ENCODE data around the gene TRIP4.

The TRIP4 gene

GRCh38 chr15:64500695-64501395 is 113.2 kb downstream of the TRIP4 start:
- no peak for DNase-seq

- no peak for DNase-seq
Measured at GRCh38 chr15:64501396-64501715, 113.7 kb downstream of the TRIP4 start.

GRCh38 chr15:64502151-64502550 is 114.5 kb downstream of the TRIP4 start:
- no peak for DNase-seq

GRCh38 chr15:64502551-64502950 is 114.9 kb downstream of the TRIP4 start:
- DNase-seq = no peak

GRCh38 chr15:64503197-64503596 is 115.6 kb downstream of the TRIP4 start:
- no peak for DNase-seq

GRCh38 chr15:64503640-64504039 is 116.0 kb downstream of the TRIP4 start:
- no peak for DNase-seq

Measured in DMS79 (cell line).